CMK (cell line): ENCODE results near the gene SLC30A2.

ENCODE experiments used
- DNase-seq: peaks from one replicate; pipeline ENCODE4 v3.0.0-alpha.2; 2010; ENCODE audit warnings: low read depth

The SLC30A2 gene

DNA sequence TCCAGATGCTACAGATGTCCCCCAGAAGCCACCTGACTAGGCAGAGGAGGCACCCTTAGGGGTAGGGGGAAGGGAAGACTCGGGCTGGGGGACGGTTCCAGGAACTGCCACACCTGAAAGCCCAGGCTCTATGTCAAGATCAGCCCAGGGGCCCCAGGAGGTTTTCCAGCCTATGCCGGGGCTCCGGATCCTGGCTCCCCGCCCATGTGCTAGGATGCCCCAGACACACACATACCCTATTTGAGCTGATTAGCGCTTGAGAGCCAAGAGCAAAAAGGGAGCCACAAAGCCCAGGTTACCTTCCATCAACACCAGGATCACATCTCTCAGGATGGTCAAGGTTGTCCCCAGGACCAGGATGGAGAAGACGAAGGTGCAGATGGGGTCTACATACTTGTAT, 4.5 kb downstream of the SLC30A2 start:
- no peak for DNase-seq

DNA sequence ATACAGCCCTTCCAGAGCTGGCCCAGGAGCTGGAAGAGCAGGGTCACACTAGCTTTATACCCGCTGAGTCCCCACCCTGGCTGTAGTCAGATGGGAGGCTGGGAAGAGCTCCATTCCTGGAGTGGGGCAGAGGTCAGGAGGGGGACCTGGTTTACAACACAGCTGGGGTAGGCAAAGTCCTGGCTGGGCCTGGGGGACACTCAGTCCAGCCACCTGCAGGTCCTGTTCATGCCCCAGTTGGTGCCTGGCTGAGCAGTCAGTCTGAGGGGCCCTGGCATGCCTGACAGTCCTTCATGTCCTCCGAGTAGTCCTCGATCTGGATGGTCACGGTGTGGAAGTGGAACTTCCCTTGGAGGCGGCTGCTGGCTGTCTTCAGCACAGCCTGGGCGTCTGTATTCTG, 7.0 kb downstream of the SLC30A2 start:
- DNase-seq = no peak

DNA sequence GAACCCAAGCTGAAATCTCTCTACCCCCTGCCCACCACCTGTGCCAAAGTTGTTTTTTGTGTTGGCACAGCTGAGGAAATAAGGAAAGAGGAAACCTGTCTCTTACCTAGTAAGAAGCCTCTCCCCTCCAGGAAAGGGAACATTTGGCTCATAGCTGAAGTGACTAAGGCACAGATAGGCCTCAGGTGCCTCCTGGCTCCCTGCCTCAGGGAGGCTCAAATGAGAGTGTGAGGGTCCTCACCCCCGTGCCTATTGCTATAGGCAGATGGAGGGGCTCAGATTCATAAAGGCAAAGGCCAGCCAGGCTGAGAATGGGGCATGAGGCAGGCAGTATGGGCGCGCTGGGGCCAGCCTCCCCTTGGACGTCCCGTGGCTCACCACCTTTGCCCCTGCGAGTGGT, 7.4 kb downstream of the SLC30A2 start:
- DNase-seq = no peak

DNA sequence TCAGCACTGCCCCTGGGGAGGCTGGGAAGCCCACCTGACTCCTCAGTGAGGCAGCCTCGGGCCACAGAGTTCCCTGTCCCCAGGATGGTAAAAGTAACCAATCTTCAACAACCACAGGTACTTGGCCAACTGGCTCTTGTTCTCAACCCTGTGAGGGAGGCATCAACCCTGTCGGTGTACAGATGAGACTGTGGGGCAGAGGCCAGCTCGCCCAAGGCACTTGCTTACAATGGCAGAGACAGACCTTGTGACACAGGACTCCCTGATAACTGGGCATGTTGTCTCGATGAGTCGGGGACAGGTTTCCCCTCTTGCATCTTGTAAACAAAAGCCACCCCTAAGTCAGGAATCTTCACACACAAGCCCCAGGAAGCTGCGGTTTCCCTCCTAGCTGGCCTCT, 8.0 kb downstream of the SLC30A2 start:
- DNase-seq = no peak

DNA sequence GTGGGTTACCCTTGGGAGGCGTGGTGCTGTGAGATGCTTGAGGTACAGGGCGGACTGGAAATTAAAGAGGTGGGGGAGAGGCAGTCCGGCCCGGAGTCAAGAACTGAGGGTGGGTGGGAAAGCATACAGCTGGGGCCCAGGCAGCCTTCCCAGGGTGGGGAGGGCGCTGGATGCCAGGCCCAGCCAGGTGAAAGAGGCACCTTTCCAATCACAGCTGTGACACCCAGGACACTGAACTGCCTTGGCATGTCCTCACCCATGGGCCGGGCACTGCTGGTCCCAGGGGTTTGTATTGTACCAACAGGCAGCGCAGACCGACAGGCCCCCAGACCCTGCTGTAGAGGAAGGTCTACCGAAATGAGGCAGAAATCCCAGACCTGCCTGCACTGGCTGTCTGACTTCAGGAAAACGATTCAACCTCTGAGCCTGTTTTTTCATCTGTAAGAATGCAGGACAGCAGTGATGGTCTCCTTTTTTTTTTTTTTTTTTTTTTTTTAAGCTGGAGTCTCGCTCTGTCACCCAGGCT, 9.1 kb downstream of the SLC30A2 start:
- DNase-seq = no peak

DNA sequence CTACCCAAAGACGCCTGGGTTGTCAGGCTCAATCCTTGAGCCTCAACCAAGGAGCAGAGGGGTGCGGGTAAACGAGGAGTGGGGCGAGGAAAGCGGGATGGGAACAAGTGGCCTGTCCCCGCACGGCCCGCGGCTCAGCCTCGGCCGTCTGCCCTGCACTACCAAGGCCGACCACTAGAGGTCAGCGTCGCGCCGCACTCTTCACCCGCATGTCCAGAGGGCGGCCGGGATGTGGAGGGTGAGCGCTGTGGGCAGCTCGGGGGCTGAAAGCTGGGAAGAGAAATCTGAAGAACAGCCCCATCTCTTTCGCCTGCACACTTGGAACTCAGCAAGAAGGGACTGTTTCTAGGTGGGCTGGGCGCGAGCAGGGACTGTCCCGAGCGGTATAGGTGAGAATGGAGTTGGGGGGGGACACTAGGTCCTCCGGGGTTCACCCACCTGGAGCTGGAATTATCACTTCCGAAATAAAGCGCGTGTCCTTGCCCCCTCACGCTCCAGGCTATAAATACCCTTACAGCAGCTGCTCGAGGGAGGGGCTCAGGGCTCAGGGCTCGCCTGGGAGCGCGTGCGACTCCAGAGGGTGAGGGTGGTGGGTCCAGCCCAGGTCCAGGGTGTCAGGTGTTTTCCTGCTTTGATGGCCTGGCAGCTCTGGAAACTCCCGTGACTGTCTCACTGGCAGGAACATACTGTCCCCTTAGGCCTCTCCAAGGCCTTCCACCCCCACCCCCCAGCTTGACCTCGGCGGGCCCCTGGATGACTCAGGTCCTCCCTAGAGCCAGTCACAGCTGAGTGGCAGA, 9.8 kb downstream of the SLC30A2 start:
- DNase-seq = peak; percentile 53

DNA sequence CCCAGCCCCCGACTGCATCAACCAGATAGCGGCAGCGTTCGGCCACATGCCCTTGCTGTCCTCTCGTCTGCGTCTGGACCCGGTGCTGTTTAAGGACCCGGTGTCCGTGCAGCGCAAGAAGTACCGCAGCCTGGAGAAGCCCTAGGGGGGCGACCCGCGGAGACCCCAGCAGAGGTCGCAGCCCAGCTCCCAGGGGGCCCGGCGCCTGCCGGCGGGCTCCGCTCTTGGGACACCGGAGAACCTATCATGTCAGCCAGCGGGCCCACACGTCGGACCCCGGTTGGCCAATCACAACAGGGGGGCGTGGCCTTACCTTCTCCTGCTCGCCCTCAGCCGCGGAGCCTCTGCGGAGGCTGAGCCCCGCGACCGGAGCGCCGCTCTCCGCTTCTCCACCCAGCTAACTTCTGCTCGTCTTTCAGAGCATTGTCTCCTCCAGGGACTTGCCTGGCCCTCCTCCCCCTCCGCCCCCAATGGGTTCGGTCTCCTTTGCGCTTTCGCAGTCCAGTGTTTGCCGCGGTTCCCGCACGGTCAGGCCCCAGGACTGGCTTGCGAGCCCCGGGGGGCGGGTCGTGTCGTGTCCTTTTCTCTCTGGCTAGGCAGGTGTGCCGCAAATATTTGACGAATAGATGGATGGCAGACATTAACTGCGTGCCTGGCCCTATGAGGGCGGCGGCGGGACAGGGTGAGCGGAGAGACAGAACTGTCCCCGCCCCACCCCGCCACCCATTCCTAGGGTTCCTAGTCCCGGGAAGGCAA, 10.5 kb downstream of the SLC30A2 start:
- peak; percentile 93 for DNase-seq

DNA sequence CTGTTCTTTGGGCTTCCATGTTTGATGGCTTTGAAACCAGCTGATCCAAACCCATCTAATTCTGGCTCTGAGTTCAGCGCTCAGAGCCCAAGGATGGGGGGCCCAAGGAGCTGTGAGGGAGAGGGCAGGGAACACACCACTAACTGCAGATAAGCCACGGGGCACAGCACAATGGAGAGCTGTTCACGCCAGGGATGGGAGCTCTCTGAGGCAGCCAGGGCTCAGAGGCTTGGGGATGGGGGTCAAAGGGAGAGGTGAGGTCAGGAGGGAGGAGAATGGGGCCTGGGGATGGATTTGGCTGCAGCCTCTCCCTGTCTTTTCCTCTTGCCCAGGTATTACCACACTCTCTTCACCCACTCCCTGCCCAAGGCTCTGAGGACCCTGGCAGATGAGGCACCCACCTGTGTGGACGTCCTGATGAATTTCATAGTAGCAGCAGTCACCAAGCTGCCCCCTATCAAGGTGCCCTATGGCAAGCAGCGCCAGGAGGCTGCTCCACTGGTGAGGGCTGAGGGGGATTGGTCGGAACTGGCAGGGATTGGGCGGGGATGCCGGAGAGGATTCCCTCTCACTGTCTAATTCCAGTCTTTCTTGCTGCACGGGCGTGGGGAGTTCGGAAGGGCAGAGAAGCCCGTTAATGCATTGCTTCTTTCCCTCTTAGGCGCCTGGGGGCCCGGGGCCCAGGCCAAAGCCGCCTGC, 11.3 kb downstream of the SLC30A2 start:
- DNase-seq = no peak

DNA sequence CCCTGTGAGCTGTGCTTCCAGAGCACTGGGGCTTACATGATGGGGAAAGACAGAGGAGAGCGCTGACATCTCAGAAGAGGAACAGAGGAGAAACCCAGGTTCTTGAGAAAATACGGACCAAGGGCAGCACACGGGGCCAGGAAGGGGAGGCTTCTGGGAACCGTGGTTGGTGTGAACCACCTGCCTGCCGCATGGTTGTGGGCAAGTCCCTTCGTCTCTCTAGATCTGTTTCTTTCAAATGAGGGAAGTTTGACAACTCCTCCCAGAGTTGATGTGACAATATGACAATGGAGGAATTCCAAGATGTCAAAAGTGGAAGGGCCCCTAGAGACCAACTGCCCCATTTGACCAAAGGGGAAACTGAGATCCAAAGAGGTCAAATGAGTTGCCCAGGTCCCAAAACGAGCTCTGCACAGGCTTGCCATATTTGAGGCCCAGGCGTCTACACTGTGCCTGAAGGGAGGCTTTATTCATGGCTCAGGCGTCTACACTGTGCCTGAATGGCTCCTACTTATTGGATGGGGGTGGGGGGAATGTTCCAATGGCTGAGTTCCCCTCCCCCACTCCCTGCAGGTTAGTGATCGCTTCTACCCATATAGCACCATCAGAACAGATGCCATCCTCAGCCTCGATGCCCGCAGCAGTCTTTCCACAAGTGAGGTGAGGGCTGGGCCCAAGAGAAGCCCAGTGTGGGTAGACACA, 13.1 kb downstream of the SLC30A2 start:
- no peak for DNase-seq

DNA sequence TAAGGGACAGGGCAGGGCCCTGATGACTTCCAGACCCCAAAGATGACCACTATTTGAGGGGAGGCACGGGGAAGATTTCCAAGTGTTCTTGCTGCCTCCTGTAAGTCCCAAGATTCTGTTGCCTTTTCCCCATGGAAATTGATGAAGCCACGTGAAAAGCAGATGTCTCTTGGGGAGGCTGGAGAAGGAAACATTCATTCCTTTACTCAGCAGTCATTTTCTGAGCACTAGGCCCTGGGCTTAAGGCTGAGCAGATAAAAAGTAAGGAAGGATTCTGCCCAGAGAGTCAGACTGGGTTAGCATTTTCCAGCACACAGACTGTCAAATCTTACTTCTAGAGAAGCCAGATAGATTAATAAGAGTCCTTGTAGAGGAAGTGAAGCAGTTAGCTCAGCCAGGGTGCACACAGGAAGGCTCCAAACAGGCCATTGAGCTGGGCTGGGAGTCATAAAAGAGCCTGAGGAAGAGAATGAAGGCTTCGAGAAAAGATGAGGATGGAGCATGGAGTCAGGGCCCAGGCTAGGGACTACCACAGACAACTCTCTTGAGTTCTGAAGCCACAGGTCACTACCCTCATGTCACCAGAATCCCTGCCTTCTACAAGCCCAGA, 14.2 kb downstream of the SLC30A2 start:
- DNase-seq = no peak

DNA sequence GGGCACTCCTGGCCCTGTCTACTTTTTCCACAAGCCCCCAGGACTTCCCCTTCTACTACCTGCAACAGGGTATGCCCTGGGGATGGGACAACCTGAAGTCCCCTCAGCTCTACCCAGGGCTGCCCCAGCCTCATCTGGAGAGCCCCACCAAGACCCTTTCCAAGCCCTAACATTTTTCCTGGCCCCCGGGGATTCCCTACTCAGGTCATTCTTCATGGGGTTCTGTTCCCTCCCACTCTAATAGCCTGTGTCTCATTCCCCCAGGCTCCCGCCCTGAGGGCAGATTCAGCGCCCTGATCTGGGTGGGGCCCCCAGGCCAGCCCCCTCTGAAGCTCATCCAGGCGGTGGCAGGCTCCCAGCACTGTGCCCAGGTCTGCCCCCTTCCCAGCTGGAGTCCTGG, 14.7 kb downstream of the SLC30A2 start:
- DNase-seq = no peak

DNA sequence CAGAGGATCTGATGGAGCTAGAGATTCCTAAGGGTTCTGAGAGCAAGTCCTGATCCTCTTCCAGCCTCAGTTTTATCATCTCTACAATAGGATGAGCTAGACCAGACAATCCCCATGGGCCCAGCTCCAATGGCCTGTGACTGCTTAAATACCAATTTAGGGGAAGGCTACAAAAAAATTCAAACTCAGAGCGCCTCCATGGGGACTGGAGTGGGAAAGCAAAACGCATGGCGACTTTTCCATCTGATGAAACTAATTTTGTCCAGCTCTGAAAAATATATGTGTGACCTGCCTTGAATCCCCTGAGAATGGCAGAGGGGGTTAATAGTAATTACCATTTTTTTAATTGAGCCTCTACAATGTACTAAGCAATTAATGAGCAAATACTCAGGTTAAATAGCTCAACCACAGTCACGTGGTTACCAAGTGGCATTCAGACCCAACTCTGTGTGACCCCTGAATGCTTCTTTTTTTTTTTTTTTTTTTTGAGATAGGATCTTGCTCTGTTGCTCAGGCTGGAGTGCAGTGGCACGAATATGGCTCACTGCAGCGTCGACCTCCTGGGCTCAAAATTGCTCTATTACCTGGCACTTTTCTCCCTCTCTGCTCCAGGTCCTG, 15.9 kb downstream of the SLC30A2 start:
- no peak for DNase-seq

DNA sequence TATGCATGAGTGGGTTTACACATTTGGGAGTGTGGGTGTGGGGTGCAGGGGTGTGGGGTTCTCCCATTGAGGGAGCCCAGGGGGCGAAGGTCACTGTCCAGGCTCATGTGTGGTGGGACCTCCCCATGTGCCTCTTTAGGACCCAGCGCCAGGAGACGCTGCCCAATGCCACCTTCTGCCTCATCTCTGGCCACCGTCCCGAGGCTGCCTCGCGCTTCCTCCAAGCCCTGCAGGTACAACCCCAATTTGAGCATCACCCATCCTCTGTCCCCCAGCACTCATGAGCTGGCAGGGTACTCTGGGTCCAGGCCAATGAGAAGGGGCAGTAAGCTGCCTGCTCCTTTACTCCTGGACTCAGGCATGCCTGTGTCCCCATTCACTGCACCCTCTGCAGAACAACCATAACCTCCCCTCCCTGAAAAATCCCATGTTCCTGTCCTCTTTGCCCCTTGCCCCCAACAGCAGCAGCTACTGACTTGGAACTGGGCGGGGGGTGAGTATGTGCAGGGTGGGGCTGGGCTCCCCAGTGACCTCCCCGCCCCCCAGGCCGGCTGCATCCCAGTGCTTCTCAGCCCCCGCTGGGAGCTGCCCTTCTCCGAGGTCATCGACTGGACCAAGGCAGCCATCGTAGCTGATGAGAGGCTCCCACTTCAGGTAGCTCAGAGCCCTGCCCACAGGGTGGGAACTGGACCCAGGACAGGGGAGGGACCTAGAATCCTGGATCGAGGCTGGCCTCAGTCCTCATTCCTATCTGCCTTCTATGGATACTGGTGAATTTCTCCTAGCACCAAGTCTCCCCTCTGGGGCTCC, 16.7 kb downstream of the SLC30A2 start:
- DNase-seq = no peak

DNA sequence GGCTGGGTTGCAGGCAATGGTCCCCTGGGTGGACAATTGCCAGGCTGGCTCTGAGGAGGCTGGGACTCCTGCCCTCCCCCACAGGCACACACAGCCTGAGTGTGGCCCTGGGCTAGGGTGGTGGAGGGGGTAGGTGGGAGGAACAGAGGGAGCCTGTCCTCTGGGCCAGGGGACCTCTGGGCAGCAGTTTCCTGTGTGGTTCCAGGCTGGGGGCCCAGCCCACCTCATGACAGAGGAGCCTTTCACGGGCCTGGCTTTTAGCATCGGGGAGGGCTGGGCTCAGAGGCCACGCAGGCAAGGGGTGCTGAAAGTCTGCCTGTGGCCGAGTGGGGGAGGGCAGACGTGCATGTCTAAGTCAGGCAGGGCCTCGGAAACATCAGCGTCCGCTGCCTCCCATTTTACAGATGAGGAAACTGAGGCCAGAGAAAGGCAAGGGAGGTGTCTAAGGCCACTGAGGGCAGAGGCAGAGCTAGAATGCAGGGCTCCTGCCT, 17.4 kb downstream of the SLC30A2 start:
- DNase-seq = no peak

DNA sequence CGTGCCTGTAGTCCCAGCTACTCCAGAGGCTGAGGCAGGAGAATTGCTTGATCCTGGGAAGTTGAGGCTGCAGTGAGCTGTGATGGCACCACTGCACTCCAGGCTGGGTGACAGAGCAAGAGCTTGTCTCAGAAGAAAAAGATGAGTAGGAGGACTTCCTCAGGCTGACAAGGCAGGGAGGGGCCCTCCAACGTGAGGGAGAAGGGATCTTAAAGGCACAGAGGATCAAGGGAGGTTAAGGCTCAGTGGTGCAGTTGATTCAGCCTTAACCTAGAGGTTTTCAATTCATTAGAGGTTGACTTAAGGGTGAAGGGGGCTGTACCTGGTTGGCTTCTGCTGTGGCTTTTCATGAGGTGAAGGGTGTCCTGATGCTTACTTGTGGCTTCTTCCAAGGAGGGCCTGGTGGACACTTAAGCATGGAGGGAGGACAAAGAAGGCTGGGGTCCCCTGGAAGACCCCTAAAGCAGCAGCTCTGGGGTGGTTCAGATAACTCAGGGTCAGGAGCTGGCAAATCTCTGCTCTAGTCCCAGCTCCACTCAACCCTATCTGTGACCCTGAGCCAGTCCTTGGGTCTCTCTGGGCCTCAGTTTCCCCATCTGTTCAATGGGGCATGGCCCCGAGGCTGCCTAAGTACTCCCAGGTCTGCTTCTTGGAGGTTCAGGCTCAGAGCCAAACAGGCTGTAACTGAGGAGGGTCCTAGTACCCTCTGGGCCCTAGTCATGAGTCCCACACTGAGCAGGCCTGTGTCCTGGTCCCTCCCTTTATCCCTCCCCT, 18.0 kb downstream of the SLC30A2 start:
- DNase-seq = no peak

DNA sequence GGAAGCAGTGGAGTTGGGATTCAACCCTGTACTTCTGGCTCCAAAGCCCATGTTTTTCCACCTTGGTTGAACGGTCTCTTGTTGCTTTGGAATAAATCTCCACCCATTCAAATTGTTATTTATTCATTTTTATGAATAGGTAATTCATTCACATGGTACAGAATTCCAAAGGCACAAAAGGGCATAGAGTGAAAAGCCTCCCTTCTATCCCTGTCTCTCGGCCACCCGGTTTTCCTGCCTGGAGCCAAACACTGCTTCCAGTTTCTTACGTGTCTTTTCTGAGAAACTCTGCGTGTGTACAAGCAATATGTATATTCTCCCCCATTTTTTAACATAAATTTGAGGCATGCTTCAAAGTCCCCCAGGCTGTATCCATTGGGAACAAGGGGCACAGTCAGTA, 20.4 kb downstream of the SLC30A2 start:
- no peak for DNase-seq

DNA sequence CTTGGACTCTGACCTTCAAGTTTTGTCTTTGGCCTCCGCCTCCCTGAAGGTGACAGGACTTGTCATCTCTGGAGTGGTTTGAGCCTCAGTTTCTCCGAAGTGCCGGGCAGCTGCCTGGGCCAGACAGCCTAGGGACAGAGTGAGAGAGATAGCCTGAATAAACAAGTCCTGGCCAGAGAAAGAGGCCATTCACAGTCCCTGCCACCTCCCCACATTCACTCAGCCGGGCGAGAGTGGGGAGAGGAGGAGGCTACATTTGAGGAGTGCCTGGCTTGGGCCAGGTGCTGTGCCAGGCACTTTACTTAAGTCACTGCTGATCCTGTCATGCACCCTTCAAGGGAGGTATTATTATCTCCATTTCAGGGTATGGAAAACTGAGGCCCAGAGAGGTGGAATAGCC, 20.9 kb downstream of the SLC30A2 start:
- no peak for DNase-seq

DNA sequence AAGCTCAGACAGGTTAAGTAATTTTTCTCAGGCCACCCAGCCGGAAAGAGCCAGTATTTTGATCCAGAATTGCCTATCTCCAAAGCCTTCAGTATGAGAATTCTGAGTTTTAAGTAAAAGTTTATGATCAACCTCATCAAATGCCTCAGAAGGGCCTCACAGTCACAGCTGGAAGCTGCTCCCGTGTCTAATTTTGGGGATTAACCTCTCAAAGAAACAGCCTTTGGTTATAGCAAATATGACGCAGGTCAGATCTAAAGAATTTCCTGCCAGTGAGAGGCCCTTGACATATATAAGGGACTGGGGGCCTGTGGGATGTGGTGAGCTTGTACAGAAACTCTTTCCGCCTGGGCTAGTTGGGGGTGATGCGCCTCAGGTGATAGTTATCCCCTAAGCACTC, 22.1 kb downstream of the SLC30A2 start:
- DNase-seq = no peak

DNA sequence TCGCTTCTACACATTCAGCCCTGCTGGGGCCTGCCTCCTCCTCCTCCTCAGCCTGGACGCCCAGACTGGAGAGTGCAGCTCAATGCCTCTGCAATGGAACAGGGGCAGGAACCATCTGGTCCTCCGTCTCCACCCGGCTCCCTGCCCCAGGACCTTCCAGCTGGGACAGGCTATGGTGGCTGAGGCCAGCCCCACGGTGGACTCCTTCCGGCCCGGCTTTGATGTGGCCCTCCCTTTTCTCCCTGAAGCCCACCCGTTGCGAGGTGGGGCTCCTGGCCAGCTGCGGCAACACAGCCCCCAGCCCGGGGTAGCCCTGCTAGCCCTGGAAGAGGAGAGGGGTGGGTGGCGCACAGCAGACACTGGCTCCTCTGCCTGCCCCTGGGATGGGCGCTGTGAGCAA, 22.9 kb downstream of the SLC30A2 start:
- no peak for DNase-seq

DNA sequence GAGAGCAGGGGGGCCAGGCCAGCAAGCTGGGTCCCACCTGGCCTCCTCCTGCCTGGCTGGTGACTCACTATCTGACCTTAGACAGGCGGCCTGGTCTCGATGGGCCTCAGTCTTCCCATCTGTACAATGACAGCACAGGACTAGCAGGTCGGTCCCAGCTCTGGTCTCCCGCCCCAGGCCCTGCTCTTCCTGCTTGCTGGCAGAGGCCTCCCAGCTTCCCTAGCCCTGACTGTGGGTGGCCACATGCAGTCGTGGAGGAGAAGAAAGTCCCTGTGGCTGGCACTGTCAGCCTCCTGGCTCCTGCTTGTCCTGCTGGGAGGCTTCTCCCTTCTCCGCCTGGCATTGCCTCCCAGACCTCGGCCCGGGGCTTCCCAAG, 23.5 kb downstream of the SLC30A2 start:
- no peak for DNase-seq
